SIG-M5 (cell line): Measurements from ENCODE around the gene GALP.
"Not testable (repeated sequence)": the region's sequence is repeated elsewhere in the genome, so short reads cannot be mapped to it uniquely, and the experiment has no call there.

Experiments used
- DNase-seq: peaks from one replicate; lab custom pipeline; 2025; lab: John Stamatoyannopoulos, UW

Gene GALP

GRCh38 chr19:56175861-56176307, at the start of gene GALP:
GALP (plus strand) TSS chr19:56176008; CDS start chr19:56177109, 1,101 bp downstream.
- not testable (repeated sequence) for DNase-seq

DNA sequence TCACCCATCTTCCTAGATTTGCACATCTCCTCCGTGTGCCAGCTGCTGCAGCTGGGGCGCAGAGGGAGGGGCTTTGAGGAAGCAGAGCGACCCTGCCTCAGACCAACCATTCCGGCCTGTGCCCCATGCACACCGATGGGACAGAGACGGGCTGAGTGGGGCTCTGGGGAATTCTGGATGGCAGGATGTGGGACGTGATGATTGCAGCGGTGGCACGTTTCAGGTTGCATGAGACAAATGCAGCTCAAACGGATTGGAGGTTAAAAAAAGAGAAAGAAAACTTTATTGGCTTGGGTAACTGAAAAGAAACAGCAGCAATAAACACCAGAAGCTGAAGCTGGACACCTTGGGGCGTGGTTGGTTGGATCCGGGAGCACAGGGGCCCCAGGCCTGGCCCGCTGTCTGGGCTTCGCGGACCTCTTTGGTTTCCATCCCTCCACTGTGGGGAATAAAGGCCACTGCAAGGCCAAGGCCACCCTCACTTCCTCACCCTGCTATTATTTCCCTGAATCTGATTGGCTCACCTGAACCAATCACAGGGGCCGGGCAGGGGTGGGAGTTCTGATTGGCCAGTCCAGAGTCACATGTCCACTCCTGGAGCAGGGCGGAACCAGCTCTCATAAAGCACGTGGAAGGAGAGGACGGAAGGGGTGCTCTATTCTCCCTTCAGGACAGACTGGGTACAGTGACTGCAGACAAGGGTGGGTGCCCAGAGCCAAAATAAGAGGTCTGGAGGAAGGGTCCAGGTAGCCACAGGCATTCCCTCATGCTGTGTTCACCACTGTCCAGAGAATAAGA, 48.6 kb upstream of the GALP start:
- no peak for DNase-seq

- no peak for DNase-seq
Observed at GRCh38 chr19:56130006-56130405, 45.8 kb upstream of the GALP start.

DNA sequence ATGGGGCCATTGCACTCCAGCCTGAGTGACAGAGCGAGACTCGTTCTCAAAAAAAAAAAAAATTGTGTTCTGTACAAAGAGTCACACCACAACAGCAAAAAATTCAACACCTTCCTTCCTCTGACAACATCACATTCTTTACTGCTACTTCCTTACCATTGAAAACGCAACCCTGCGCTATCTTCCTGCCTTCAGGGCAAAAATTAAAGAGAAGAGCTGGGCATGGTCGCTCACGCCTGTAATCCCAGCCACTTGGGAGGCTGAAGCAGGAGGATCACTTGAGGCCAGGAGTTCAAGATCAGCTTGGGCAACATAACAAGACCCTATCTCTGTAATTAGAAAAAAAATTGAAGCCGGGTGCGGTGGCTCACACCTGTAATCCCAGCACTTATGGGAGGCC, 44.2 kb upstream of the GALP start:
- DNase-seq: no peak

GRCh38 chr19:56132316-56132822, 43.4 kb upstream of the GALP start:
- DNase-seq: no peak

DNA sequence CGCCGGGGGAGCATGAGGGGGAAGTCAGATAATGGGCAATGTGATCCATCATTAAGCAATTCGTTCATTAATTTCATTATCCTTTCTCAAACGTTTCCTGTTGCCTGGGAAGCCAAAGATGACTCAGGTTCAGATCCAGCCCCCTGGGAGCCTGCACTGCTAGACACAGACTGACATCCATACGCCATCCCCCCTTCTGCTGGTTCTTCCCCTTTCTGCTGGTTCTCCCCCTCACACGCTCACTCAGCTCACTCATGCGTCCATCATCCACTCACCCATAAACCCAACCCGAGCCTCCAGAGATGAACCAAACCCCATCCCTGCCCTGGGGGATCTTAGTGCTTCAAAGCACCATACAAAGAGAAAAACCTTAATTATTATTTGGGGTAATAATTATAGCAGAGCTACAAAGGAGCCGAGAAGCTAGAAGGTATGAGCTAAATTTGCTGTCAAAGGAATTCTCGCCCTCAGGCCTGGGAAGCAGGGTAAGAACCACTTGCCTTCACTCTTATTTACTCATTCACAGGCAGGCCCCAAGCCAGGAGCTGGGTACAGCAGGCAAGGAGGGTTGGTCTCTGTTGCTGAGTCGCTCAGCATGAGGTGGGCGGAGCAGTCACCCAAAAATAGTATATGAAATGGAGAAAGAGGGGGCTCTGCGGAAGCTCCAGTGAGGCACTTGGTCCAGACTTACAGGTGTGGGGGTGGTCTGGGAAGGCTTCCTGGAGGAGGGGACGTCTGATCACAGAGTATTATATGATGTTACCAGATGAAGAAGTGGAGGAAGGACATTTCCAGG, 41.8 kb upstream of the GALP start:
- DNase-seq: peak; percentile 18

DNA sequence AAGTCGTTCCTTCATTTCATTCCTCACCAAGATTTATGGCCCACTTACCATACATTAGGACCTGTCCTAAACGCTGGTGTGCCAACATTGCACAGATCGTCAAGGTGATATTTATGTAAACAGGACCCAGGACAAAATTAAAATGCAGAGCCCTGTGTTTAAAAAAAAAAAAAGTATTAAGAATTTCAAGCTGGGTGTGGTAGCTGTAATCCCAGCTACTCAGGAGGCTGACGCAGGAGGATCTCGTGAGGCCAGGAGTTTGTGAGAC, 41.2 kb upstream of the GALP start:
- no peak for DNase-seq

DNA sequence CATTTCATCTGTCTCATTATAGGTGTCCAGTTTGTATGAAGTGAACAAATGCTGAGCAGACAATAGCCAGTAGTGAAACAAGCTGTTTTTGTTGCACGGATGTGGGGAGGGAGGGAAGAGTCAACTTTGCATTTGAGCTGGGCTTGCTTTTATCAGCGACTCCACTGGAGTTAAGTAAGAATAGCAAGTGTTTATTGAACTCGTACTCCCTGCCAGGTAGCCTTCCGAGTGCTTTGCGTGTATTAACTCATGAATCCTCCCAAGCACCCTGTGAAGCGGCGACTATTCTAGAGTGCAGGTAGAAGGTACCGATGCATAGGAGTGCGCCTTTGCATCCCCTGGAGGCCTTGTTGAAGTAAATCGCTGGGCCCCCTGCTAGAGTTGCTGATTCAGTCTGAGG, 39.4 kb upstream of the GALP start:
- no peak for DNase-seq

- no peak for DNase-seq
Observed at GRCh38 chr19:56137405-56137804, 38.4 kb upstream of the GALP start.

DNA sequence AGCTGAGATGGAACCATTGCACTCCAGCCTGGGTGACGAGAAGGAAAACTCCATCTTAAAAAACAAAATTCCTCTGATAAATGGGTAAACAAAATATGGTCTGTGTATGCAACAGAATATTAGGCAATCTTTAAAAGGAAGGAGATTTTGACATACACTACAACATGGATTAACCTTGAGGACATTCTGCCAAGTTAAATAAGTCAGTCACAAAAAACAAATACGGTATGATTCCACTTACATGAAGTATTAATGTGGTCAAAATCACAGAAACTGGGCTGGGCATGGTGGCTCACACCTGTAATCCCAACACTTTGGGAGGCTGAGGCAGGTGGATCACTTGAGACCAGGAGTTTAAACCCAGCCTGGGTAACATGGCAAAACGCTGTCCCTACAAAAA, 37.7 kb upstream of the GALP start:
- DNase-seq: no peak

GRCh38 chr19:56139847-56140582, 35.8 kb upstream of the GALP start:
- no peak for DNase-seq

GRCh38 chr19:56140583-56141416, 35.0 kb upstream of the GALP start, which contains the start of gene ZNF444:
ZNF444 (plus strand) TSS chr19:56141287; CDS start chr19:56146912, 5,625 bp downstream.
- DNase-seq: peak; percentile 93

- DNase-seq: no peak
Observed at GRCh38 chr19:56141417-56141993, 34.3 kb upstream of the GALP start.

DNA sequence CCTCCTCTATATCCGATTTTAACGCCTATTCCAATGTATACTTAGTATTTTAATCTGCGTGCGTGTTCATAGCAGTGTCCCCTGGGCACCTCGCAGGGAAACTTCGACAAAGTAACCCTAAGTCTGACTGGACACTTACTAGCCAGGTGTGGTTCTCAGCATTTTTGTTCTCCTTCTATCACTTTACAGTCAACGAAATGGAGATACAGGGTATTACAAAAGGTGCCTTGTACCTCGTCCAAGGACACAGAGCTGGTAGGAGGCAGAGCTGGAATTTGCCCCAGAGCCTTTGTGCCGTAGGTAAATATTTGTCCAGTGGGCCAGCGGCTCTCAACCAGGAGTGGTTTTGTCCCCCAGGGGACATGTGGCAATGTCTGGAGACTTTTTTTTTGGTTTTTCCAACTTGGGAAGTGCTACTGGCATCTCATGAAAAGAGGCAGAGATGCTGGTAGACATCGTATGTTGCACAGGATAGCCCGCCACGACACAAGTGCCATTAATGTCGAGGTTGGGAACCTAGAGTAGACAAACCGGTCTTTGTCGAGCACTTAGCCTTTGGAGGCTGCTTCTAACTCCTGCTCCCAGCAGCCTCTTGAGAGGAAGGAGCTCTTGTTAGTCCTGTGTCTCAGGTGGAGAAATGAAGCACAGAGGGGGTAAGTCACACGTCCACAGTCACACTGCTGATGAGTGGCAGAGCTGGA, 33.6 kb upstream of the GALP start:
- no peak for DNase-seq

DNA sequence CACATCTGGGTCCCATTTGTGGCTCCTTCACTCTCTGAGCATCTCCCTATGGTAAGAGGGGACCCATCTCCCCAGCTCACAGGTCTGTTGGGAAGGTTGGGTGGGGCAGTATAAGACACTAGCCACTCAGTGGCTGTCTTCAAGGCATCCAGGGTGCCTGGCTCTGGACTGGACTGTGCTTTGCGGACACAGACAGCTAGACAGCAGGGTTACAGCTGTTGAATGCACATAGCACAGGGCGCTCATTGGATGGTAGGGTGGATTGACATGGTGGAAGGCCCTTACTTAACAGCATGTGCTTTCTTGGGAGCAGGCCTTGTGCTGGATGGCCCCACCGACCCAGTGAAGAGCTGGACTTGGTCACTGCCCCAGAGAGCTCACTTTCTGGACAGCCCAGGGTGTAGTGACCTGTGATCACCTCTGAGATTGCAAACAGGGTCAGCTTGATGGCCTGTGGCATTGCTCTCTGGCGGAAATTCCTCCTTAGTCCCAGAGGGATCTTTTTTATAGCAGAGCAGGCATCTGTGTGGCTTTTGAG, 32.8 kb upstream of the GALP start:
- no peak for DNase-seq

DNA sequence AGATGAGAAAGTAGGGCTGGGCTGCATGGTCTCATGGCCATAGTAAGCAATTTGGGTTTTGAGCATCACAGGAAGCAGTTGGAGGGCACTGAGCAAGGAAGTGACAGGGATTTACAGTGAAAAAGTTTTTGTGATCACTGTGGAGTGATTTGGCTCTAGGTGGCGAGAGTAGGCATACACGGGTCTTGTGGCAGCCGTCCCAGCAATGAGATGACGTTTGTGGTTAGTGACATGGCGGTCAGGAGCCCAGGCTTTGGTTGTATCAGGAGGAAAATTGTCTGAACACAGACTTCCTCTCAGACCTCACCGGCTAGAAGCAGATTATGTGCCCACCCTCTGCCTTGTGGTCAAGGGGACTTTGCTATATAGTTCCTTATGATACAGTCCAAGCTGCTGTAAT, 31.4 kb upstream of the GALP start:
- no peak for DNase-seq

- no peak for DNase-seq
Observed at GRCh38 chr19:56144831-56145230, 31.0 kb upstream of the GALP start.

DNA sequence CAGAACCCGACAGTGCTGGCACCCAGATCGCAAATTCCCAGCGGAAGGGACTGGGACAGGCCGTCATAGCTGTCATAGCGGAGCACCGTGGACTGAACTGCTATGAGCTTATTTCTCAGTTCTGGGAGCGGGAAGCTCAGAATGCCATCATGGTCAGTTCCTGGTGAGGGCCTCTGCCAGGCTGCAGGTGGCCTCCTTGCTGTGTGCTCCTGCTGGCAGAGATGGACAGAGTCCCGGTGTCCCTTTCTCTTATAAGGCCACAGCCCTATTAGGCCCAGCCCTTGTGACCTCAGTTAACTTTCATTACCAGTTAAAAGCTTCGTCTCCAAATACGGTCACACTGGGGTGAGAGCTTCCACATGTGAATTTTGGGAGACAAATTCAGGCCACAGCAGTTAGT, 30.1 kb upstream of the GALP start:
- DNase-seq: no peak

DNA sequence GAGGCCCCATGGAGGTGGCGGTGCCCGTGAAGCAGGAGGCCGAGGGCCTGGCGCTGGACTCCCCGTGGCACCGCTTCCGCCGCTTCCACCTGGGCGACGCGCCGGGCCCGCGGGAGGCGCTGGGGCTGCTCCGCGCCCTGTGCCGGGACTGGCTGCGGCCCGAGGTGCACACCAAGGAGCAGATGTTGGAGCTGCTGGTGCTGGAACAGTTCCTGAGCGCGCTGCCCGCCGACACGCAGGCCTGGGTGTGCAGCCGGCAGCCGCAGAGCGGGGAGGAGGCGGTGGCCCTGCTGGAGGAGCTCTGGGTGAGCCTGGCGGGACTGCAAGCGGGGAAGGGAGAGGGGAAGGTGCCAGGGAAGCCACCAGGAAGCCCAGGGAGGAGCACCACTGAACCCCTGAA, 28.9 kb upstream of the GALP start:
- DNase-seq: no peak

DNA sequence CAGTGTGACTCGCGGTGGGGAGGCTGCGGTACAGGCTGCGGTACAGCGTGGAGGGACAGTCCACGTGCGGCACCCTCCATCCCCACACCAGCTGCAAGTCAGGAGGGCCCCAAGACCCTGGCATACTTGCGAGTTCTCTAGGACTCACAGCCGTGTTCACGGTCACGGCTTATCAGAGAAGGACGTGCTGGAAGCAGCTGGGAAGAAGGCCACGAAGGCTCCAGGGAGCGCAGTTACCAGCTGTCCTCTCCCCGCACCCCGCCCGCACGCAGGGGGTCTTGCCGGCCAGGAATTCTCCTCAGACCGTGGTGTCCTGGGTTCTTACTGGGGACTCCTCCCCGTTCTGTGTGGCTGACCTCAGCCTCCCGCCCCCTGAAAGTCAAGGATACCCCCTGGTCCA, 28.5 kb upstream of the GALP start:
- DNase-seq: no peak
